MM.1S (cell line): Measurements from ENCODE around the gene VPS45.

ENCODE experiments used
- DNase-seq: peaks from one replicate; pipeline ENCODE4 v3.0.0-alpha.2; 2015
- H2AFZ ChIP-seq: fragments of 300-600 bp; sonication (generic); 2 replicates; pipeline ENCODE4 v1.6.0; 2016; ENCODE audit warnings: antibody characterized with exemption, low read length
- H3F3A ChIP-seq: fragments of 300-600 bp; sonication (generic); 2 replicates; pipeline ENCODE4 v1.6.1; 2016; ENCODE audit warnings: mild to moderate bottlenecking, antibody characterized with exemption, low read length, moderate library complexity, mixed read lengths; ENCODE audit not compliant: insufficient read depth
- H3K27ac ChIP-seq: fragments of 300-600 bp; sonication (generic); 2 replicates; pipeline ENCODE4 v1.5.1; 2016; ENCODE audit warnings: mild to moderate bottlenecking, low read length
- H3K27me3 ChIP-seq: fragments of 300-600 bp; sonication (generic); replicated peaks from 2 replicates; pipeline ENCODE4 v1.6.0; 2016; ENCODE audit warnings: low read length; ENCODE audit not compliant: insufficient read depth
- H3K36me3 ChIP-seq: fragments of 300-600 bp; sonication (generic); replicated peaks from 2 replicates; pipeline ENCODE4 v1.6.1; 2016; ENCODE audit warnings: mild to moderate bottlenecking, low read length, mixed read lengths; ENCODE audit not compliant: insufficient read depth
- H3K4me1 ChIP-seq: fragments of 300-600 bp; sonication (generic); 2 replicates; pipeline ENCODE4 v1.6.1; 2016; ENCODE audit warnings: low read length, mixed read lengths
- H3K4me2 ChIP-seq: fragments of 300-600 bp; sonication (generic); 2 replicates; pipeline ENCODE4 v1.6.0; 2016; ENCODE audit warnings: low read depth, low read length
- H3K4me3 ChIP-seq: fragments of 300-600 bp; sonication (generic); 2 replicates; pipeline ENCODE4 v1.5.1; 2016; ENCODE audit warnings: low read length, mixed read lengths
- H3K79me2 ChIP-seq: fragments of 300-600 bp; sonication (generic); 2 replicates; pipeline ENCODE4 v1.6.1; 2016; ENCODE audit warnings: mixed run types, low read length, mixed read lengths
- H3K9ac ChIP-seq: fragments of 300-600 bp; sonication (generic); 2 replicates; pipeline ENCODE4 v1.6.1; 2016; ENCODE audit warnings: low read length, mixed read lengths
- H3K9me2 ChIP-seq: fragments of 300-600 bp; sonication (generic); replicated peaks from 2 replicates; pipeline ENCODE4 v1.6.1; 2016; ENCODE audit warnings: mild to moderate bottlenecking, low read length, mixed read lengths; ENCODE audit not compliant: insufficient read depth
- H3K9me3 ChIP-seq: fragments of 300-600 bp; sonication (generic); replicated peaks from 2 replicates; pipeline ENCODE4 v1.6.1; 2016; ENCODE audit warnings: mild to moderate bottlenecking, low read length, mixed read lengths; ENCODE audit not compliant: insufficient read depth
- H4K20me1 ChIP-seq: fragments of 300-600 bp; sonication (generic); 2 replicates; pipeline ENCODE4 v1.6.1; 2016; ENCODE audit warnings: mild to moderate bottlenecking, low read length, moderate library complexity, mixed read lengths; ENCODE audit not compliant: insufficient read depth
- CTCF ChIP-seq: fragments of 300-600 bp; sonication (generic); IDR thresholded peaks from 2 replicates; pipeline ENCODE4 v1.5.1; 2016; ENCODE audit warnings: antibody characterized with exemption, low read length, mixed read lengths
- EZH2 ChIP-seq: fragments of 300-600 bp; sonication (generic); optimal IDR thresholded peaks from 2 replicates; pipeline ENCODE3; 2017; ENCODE audit warnings: low read depth, mild to moderate bottlenecking, antibody characterized with exemption, low read length, mixed read lengths
- EZH2phosphoT487 ChIP-seq: fragments of 300-600 bp; sonication (generic); IDR thresholded peaks from 2 replicates; pipeline ENCODE4 v1.6.1; 2018; ENCODE audit warnings: antibody characterized with exemption, low read length

Gene VPS45

GRCh38 chr1:150069923-150070322 lies 2.3 kb downstream of the VPS45 start:
- peaks cover 13% of the 10 kb centered on the region for H3F3A ChIP-seq
- no peak for TF ChIP-seq CTCF
- TF ChIP-seq EZH2phosphoT487, result no peak
- no peak for TF ChIP-seq EZH2
- H3K36me3 ChIP-seq, result 0 out of 2 replicates have a peak, but pooled peaks cover 4% of the 10 kb centered on the region
- no peak overlapping the region for H3K4me3 ChIP-seq
- no peak for DNase-seq
- H3K9me2 ChIP-seq, result no peaks in the 10 kb centered on the region
- H3K79me2 ChIP-seq, result peaks cover 16% of the 10 kb centered on the region
- H3K9ac ChIP-seq, result no peak overlapping the region
- no peak overlapping the region for H3K27ac ChIP-seq
- H3K4me1 ChIP-seq, result peaks cover 22% of the 10 kb centered on the region
- H4K20me1 ChIP-seq, result no peaks in the 10 kb centered on the region
- H3K4me2 ChIP-seq, result no peak overlapping the region
- no peaks in the 10 kb centered on the region for H3K9me3 ChIP-seq
- no peaks in the 10 kb centered on the region for H3K27me3 ChIP-seq
- no peak overlapping the region for H2AFZ ChIP-seq

GRCh38 chr1:150072959-150073358 lies 5.4 kb downstream of the VPS45 start:
- 0 out of 2 replicates have a peak, but pooled peaks cover 4% of the 10 kb centered on the region for H3K36me3 ChIP-seq
- no peaks in the 10 kb centered on the region for H3K27me3 ChIP-seq
- H2AFZ ChIP-seq, result no peak overlapping the region
- DNase-seq, result peak; percentile 63
- peaks cover 12% of the 10 kb centered on the region for H3K79me2 ChIP-seq
- no peak overlapping the region for H3K9ac ChIP-seq
- no peaks in the 10 kb centered on the region for H4K20me1 ChIP-seq
- H3K9me3 ChIP-seq, result no peaks in the 10 kb centered on the region
- H3K27ac ChIP-seq, result no peak overlapping the region
- H3K4me2 ChIP-seq, result no peak overlapping the region
- H3K9me2 ChIP-seq, result no peaks in the 10 kb centered on the region
- peaks cover 1% of the 10 kb centered on the region; the same call in 1 of the 2 replicates for H3F3A ChIP-seq
- H3K4me1 ChIP-seq, result peaks cover 19% of the 10 kb centered on the region
- no peak for TF ChIP-seq EZH2
- peak; percentile 68 for TF ChIP-seq CTCF
- no peak for TF ChIP-seq EZH2phosphoT487
- H3K4me3 ChIP-seq, result no peak overlapping the region

GRCh38 chr1:150073516-150073915 lies 5.9 kb downstream of the VPS45 start:
- H3K36me3 ChIP-seq, result 0 out of 2 replicates have a peak, but pooled peaks cover 6% of the 10 kb centered on the region
- TF ChIP-seq CTCF, result no peak
- no peak for TF ChIP-seq EZH2
- TF ChIP-seq EZH2phosphoT487, result no peak
- H3F3A ChIP-seq, result no peaks in the 10 kb centered on the region
- H3K4me1 ChIP-seq, result peaks cover 19% of the 10 kb centered on the region
- H4K20me1 ChIP-seq, result no peaks in the 10 kb centered on the region
- no peak overlapping the region for H3K4me3 ChIP-seq
- no peak for DNase-seq
- no peak overlapping the region for H3K4me2 ChIP-seq
- no peaks in the 10 kb centered on the region for H3K9me3 ChIP-seq
- no peak overlapping the region for H3K27ac ChIP-seq
- H3K27me3 ChIP-seq, result no peaks in the 10 kb centered on the region
- no peaks in the 10 kb centered on the region for H3K9me2 ChIP-seq
- peaks cover 7% of the 10 kb centered on the region for H3K79me2 ChIP-seq
- no peak overlapping the region for H3K9ac ChIP-seq
- H2AFZ ChIP-seq, result no peak overlapping the region
